ENCODE measurements around the gene WNT11. TPM values are rescaled to one million over a fixed set of nuclear protein-coding genes. Genes with fewer than 3 reads are reported as not detected.

WNT11 gene
- total RNA-seq, 1 donor = 0.94 TPM

DNA sequence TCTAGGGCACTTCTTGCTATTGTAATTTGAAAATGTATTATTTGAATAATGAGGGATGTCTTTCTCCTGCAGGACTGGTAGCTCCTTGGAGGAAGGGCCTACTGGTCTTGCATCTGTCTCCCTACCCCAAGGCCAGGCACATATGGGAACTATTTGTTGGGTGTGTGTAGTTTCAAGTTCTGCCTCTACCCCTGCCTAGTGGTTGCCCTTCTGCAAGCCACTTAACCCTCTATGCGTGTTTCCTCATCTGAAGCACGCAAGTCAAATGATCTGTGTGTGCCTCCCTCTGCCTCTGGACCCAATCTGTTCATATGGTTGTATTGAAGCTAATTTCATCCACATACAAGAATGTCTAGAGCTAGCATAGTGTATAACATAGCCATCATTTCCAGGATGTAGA lies 67.0 kb downstream of the WNT11 start:
- Histone ChIP-seq H3K9me3 (ENCODE audit: low read depth, low read length) (no peaks in the 10 kb centered on the region), H3K4me3 (ENCODE audit: low read length) (no peak overlapping the region), H3K27me3 (ENCODE audit: insufficient read depth, low read length) (no peaks in the 10 kb centered on the region), H3K4me1 (ENCODE audit: insufficient read depth, low read length) (peaks cover 5% of the 10 kb centered on the region)

Other genes starting within 250 kb of the WNT11 start
- 87.3 TPM for gene THAP12, start 174.6 kb upstream of the WNT11 start, total RNA-seq
- gene GVQW3, start 174.8 kb upstream of the WNT11 start, total RNA-seq = 1.7 TPM
- gene EMSY, start 238.5 kb upstream of the WNT11 start, total RNA-seq = 25.6 TPM